ENCODE results near the gene SRSF10.

DNA sequence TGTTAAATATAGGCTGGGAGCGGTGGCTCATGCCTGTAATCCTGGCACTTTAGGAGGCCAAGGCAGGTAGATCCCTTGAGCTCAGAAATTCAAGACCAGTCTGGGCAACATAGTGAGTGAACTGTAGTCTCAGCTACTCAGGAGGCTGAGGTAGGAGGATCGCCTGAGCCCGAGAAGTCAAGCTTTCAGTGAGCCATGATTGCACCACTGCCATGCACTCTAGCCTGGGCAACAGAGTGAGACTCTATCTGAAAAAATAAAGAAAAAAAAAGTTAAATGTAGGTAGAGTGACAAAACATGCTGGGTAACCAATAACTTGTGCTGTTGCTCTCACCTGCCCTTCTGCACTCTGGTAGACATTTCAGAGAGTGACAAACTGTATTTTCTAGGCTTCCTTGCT is 25.0 kb upstream of the SRSF10 start:
- TF ChIP-seq CTCF (IDR thresholded peaks at IDR 0.05; ENCODE audit: low read depth, low read length, poor library complexity, severe bottlenecking) (no peak), EZH2phosphoT487 (IDR thresholded peaks at IDR 0.05; ENCODE audit: borderline replicate concordance, low read length) (no peak)
